Left ventricle myocardium inferior (tissue), 1 donor: ENCODE data around the gene CAMK1D. TPM values are rescaled to one million over a fixed set of nuclear protein-coding genes. Genes with fewer than 3 reads are reported as not detected.
"Not testable (repeated sequence)": the region's sequence is repeated elsewhere in the genome, so short reads cannot be mapped to it uniquely, and the experiment has no call there.

Experiments
- DNase-seq: peaks from one replicate; pipeline ENCODE4 v3.0.0-alpha.2; 2020
- H3K27ac ChIP-seq: fragments of 200-600 bp; replicated peaks from 2 replicates; pipeline ENCODE4 v1.8.0; 2021
- H3K27me3 ChIP-seq: fragments of 200-600 bp; 2 replicates; pipeline ENCODE4 v1.8.0; 2021; ENCODE audit warnings: low read depth
- H3K36me3 ChIP-seq: fragments of 200-600 bp; 2 replicates; pipeline ENCODE4 v1.8.0; 2021
- H3K4me1 ChIP-seq: fragments of 200-600 bp; 2 replicates; pipeline ENCODE4 v1.8.0; 2021
- H3K4me3 ChIP-seq: fragments of 200-600 bp; 2 replicates; pipeline ENCODE4 v1.8.0; 2021; ENCODE audit warnings: mild to moderate bottlenecking, moderate library complexity
- H3K9me3 ChIP-seq: fragments of 200-600 bp; replicated peaks from 2 replicates; pipeline ENCODE4 v1.8.0; 2021
- intact Hi-C: fragments of 100-400 bp; cut with micrococcal nuclease; formaldehyde crosslinking; loops from one replicate; pipeline ENCODE4 v1.11.0; 2022
- total RNA-seq: library from RNA; stranded (reverse); fragmentation: NEBNext Ultra II Directional; extraction: Animal tissue kit (Norgen Biotek cat#: 25700); gene quantifications from one replicate; pipeline ENCODE4 v1.2.1, GENCODE V29; 2021
- TF ChIP-seq, protein P1 (sequence below): fragments of 200-600 bp; IDR thresholded peaks from 2 replicates; pipeline ENCODE4 v1.8.0; 2021; ENCODE audit warnings: antibody characterized with exemption, mild to moderate bottlenecking, borderline replicate concordance
- donor health status: DM: no; HTN: yes; CAD: no; lungs with severe emphysema.

The CAMK1D gene
- total RNA-seq, 1 donor from 2014 or later: 2.5 TPM

GRCh38 chr10:12489357-12489756, 140.0 kb downstream of the CAMK1D start:
- intact Hi-C loops: no loop called here
- DNase-seq: no peak
- peaks cover 20% of the 10 kb centered on the region for H3K4me1 ChIP-seq
- no peak overlapping the region for H3K4me3 ChIP-seq
- no peak overlapping the region for H3K27ac ChIP-seq
- no peaks in the 10 kb centered on the region for H3K36me3 ChIP-seq
- H3K27me3 ChIP-seq: no peaks in the 10 kb centered on the region
- H3K9me3 ChIP-seq: no peaks in the 10 kb centered on the region
- TF ChIP-seq, protein P1, sequence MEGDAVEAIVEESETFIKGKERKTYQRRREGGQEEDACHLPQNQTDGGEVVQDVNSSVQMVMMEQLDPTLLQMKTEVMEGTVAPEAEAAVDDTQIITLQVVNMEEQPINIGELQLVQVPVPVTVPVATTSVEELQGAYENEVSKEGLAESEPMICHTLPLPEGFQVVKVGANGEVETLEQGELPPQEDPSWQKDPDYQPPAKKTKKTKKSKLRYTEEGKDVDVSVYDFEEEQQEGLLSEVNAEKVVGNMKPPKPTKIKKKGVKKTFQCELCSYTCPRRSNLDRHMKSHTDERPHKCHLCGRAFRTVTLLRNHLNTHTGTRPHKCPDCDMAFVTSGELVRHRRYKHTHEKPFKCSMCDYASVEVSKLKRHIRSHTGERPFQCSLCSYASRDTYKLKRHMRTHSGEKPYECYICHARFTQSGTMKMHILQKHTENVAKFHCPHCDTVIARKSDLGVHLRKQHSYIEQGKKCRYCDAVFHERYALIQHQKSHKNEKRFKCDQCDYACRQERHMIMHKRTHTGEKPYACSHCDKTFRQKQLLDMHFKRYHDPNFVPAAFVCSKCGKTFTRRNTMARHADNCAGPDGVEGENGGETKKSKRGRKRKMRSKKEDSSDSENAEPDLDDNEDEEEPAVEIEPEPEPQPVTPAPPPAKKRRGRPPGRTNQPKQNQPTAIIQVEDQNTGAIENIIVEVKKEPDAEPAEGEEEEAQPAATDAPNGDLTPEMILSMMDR: no peak

GRCh38 chr10:12489806-12490205, 140.5 kb downstream of the CAMK1D start:
- Histone ChIP-seq H3K4me1 (peaks cover 16% of the 10 kb centered on the region), H3K36me3 (no peaks in the 10 kb centered on the region), H3K4me3 (no peak overlapping the region), H3K27me3 (no peaks in the 10 kb centered on the region), H3K27ac (no peak overlapping the region), H3K9me3 (no peaks in the 10 kb centered on the region)
- TF ChIP-seq, protein P1: no peak
- DNase-seq: no peak
- intact Hi-C loops: no loop called here

DNA sequence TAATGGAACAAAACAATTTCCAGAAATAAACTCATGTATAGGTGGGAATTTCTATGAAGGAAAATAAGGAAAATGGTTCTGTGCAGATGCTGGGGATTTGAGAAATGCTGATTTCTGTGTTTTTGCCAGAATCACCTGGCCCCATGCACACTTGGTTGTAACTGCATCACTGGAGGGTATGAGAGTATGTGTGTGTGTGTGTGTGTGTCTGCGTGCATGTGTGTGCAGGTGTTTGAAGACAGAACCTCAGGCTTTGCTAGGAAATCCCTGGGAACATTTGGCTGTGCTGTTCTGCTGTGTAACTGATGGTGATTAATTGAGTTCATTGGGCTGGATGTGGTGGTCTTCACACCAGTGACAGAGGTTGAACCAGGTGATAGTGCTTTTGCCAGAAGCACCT, 141.6 kb downstream of the CAMK1D start:
- H3K27ac ChIP-seq: no peak overlapping the region
- DNase-seq: no peak
- H3K36me3 ChIP-seq: no peaks in the 10 kb centered on the region
- intact Hi-C loops: no loop called here
- H3K4me1 ChIP-seq: peaks cover 5% of the 10 kb centered on the region
- no peak overlapping the region for H3K4me3 ChIP-seq
- H3K9me3 ChIP-seq: no peaks in the 10 kb centered on the region
- H3K27me3 ChIP-seq: no peaks in the 10 kb centered on the region
- TF ChIP-seq, protein P1: no peak

DNA sequence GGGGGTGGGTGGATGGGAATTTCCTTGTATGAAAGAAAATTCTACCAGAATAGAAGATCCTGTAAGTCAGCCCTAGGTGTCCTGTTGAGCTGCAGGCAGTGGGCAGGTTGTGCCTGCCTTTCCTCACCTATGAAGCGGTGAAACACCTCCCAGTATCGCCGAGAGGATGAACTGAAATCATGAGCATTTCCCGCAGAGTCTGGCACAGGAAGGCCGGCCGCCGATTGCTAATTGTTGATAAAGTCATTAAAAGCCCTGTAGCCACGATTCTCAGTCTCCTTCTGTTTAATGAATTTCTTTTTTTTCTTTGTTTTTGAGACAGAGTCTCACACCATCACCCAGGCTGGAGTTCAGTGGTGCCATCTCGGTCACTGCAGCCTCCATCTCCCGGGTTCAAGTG, 142.1 kb downstream of the CAMK1D start:
- H3K36me3 ChIP-seq: no peaks in the 10 kb centered on the region

DNA sequence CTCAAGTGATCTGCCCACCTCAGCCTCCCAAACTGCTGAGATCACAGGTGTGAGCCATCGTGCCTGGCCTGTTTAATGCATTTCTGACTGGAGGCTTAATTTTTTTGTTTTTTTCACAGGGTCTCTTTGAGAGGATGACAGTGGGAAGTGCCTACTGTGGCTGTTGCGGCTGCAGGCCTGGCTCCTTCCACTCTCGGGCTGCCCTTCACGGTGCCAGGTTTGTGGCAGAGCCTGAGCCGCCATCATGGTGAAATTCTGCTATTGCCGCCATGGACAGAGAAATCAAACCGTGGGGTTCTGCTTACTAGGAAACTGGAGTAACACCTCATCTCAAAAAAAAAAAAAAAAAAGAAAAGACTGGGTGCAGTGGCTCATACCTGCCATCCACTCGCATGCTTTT, 142.7 kb downstream of the CAMK1D start:
- Histone ChIP-seq H3K4me1 (peaks cover 5% of the 10 kb centered on the region), H3K9me3 (no peaks in the 10 kb centered on the region), H3K27ac (no peak overlapping the region), H3K4me3 (no peak overlapping the region), H3K36me3 (no peaks in the 10 kb centered on the region), H3K27me3 (no peaks in the 10 kb centered on the region)
- intact Hi-C loops: no loop called here
- no peak for DNase-seq
- TF ChIP-seq, protein P1: no peak

More for the DNA sequence above, 142.1 kb downstream of the CAMK1D start:
- peaks cover 5% of the 10 kb centered on the region for H3K4me1 ChIP-seq
- no peaks in the 10 kb centered on the region for H3K9me3 ChIP-seq
- H3K4me3 ChIP-seq: no peak overlapping the region
- no peaks in the 10 kb centered on the region for H3K27me3 ChIP-seq
- H3K27ac ChIP-seq: no peak overlapping the region
- intact Hi-C loops: no loop called here
- DNase-seq: no peak
- TF ChIP-seq, protein P1: no peak

GRCh38 chr10:12497046-12497445, 147.7 kb downstream of the CAMK1D start:
- H3K4me3 ChIP-seq, H3K27ac ChIP-seq, intact Hi-C loops, H3K9me3 ChIP-seq, H3K27me3 ChIP-seq, H3K36me3 ChIP-seq, DNase-seq: not testable (repeated sequence)
- peaks cover 41% of the 10 kb centered on the region for H3K4me1 ChIP-seq
